NCI-H1417 treated with DMSO at 0.1 percent for 48 hours (cell line): ENCODE measurements around the gene SYNDIG1.

ENCODE experiments used
- DNase-seq: peaks from one replicate; lab custom pipeline; 2025; lab: John Stamatoyannopoulos, UW

The SYNDIG1 gene

GRCh38 chr20:24585796-24586522, 116.5 kb downstream of the SYNDIG1 start:
- no peak for DNase-seq

GRCh38 chr20:24586523-24586840, 117.1 kb downstream of the SYNDIG1 start:
- no peak for DNase-seq

- DNase-seq = no peak
Measured at GRCh38 chr20:24587384-24588046, 118.1 kb downstream of the SYNDIG1 start.

GRCh38 chr20:24588047-24588635, 118.7 kb downstream of the SYNDIG1 start:
- DNase-seq = no peak

GRCh38 chr20:24588725-24589340, 119.4 kb downstream of the SYNDIG1 start:
- DNase-seq = no peak

- no peak for DNase-seq
Measured at GRCh38 chr20:24589381-24589780, 120.0 kb downstream of the SYNDIG1 start.

GRCh38 chr20:24589815-24590177, 120.4 kb downstream of the SYNDIG1 start:
- no peak for DNase-seq

GRCh38 chr20:24590178-24590982, 121.0 kb downstream of the SYNDIG1 start:
- DNase-seq = no peak

- no peak for DNase-seq
Measured at GRCh38 chr20:24597051-24597450, 127.6 kb downstream of the SYNDIG1 start.

- DNase-seq = no peak
Measured at GRCh38 chr20:24598346-24598745, 128.9 kb downstream of the SYNDIG1 start.

- no peak for DNase-seq
Measured at GRCh38 chr20:24598996-24599395, 129.6 kb downstream of the SYNDIG1 start.

GRCh38 chr20:24600012-24600411, 130.6 kb downstream of the SYNDIG1 start:
- no peak for DNase-seq

GRCh38 chr20:24603454-24603853, 134.0 kb downstream of the SYNDIG1 start:
- no peak for DNase-seq

- DNase-seq = no peak
Measured at GRCh38 chr20:24604966-24605665, 135.7 kb downstream of the SYNDIG1 start.

- DNase-seq = no peak
Measured at GRCh38 chr20:24605937-24606455, 136.6 kb downstream of the SYNDIG1 start.

- no peak for DNase-seq
Measured at GRCh38 chr20:24607402-24607801, 138.0 kb downstream of the SYNDIG1 start.

GRCh38 chr20:24608926-24609667, 139.7 kb downstream of the SYNDIG1 start:
- no peak for DNase-seq

- no peak for DNase-seq
Measured at GRCh38 chr20:24609757-24610156, 140.3 kb downstream of the SYNDIG1 start.

- no peak for DNase-seq
Measured at GRCh38 chr20:24610341-24611115, 141.1 kb downstream of the SYNDIG1 start.
